GM12872 (cell line): Measurements from ENCODE around the gene RHOBTB1.

Experiments
- CTCF ChIP-seq: IDR thresholded peaks from 3 replicates; pipeline ENCODE4 v1.5.1; 2011; ENCODE audit warnings: low read depth, mild to moderate bottlenecking, low read length, moderate library complexity; ENCODE audit not compliant: insufficient read depth

RHOBTB1 gene

GRCh38 chr10:60835049-60835448, 108.9 kb downstream of the RHOBTB1 start:
- TF ChIP-seq CTCF = no peak

GRCh38 chr10:60834401-60834800, 109.6 kb downstream of the RHOBTB1 start:
- no peak for TF ChIP-seq CTCF

- TF ChIP-seq CTCF = no peak
These were observed 115.5 kb downstream of the RHOBTB1 start for GRCh38 chr10:60828489-60828852.

GRCh38 chr10:60827791-60828488, 116.0 kb downstream of the RHOBTB1 start:
- no peak for TF ChIP-seq CTCF

- no peak for TF ChIP-seq CTCF
These were observed 118.5 kb downstream of the RHOBTB1 start for GRCh38 chr10:60825520-60825919.

- TF ChIP-seq CTCF = no peak
These were observed 120.7 kb downstream of the RHOBTB1 start for GRCh38 chr10:60823324-60823723.

- no peak for TF ChIP-seq CTCF
These were observed 121.2 kb downstream of the RHOBTB1 start for GRCh38 chr10:60822809-60823208.
